NCI-H1092 (cell line): ENCODE measurements around the gene STAT6.

Source experiments
- DNase-seq: peaks from one replicate; lab custom pipeline; 2025; lab: John Stamatoyannopoulos, UW

The STAT6 gene

GRCh38 chr12:57111031-57111734 lies at the start of gene STAT6:
Gene STAT6, minus strand, starts transcription at chr12:57111362. Its CDS starts 3,084 bp downstream, at chr12:57108278.
- no peak for DNase-seq

GRCh38 chr12:57160741-57161140 lies 49.6 kb upstream of the STAT6 start:
- no peak for DNase-seq

- no peak for DNase-seq
Measured at GRCh38 chr12:57160040-57160439, 48.9 kb upstream of the STAT6 start.

- no peak for DNase-seq
Measured at GRCh38 chr12:57159311-57159710, 48.1 kb upstream of the STAT6 start.

- DNase-seq, result no peak
Measured at GRCh38 chr12:57158665-57159064, 47.5 kb upstream of the STAT6 start.

- DNase-seq, result no peak
Measured at GRCh38 chr12:57158186-57158585, 47.0 kb upstream of the STAT6 start.

GRCh38 chr12:57157588-57158173 lies 46.5 kb upstream of the STAT6 start:
- DNase-seq, result no peak

- no peak for DNase-seq
Measured at GRCh38 chr12:57156701-57157403, 45.7 kb upstream of the STAT6 start.

GRCh38 chr12:57154804-57155434 lies 43.8 kb upstream of the STAT6 start:
- DNase-seq, result no peak

GRCh38 chr12:57154076-57154475 lies 42.9 kb upstream of the STAT6 start:
- no peak for DNase-seq

GRCh38 chr12:57153415-57153997 lies 42.3 kb upstream of the STAT6 start:
- no peak for DNase-seq

- no peak for DNase-seq
Measured at GRCh38 chr12:57152639-57153038, 41.5 kb upstream of the STAT6 start.

GRCh38 chr12:57151741-57152630 lies 40.8 kb upstream of the STAT6 start:
- no peak for DNase-seq

GRCh38 chr12:57150400-57151000 lies 39.3 kb upstream of the STAT6 start:
- DNase-seq, result no peak

- no peak for DNase-seq
Measured at GRCh38 chr12:57149245-57149900, 38.2 kb upstream of the STAT6 start.

GRCh38 chr12:57148469-57149244 lies 37.5 kb upstream of the STAT6 start:
- no peak for DNase-seq

- DNase-seq, result no peak
Measured at GRCh38 chr12:57146961-57147944, 36.1 kb upstream of the STAT6 start, which contains the start of gene LRP1-AS. Gene LRP1-AS, minus strand, starts transcription at chr12:57147619.

- DNase-seq, result no peak
Measured at GRCh38 chr12:57146092-57146491, 34.9 kb upstream of the STAT6 start.
